ENCODE results near the gene DSTYK.
"Not testable (repeated sequence)": the region's sequence is repeated elsewhere in the genome, so short reads cannot be mapped to it uniquely, and the experiment has no call there.

DSTYK gene

DNA sequence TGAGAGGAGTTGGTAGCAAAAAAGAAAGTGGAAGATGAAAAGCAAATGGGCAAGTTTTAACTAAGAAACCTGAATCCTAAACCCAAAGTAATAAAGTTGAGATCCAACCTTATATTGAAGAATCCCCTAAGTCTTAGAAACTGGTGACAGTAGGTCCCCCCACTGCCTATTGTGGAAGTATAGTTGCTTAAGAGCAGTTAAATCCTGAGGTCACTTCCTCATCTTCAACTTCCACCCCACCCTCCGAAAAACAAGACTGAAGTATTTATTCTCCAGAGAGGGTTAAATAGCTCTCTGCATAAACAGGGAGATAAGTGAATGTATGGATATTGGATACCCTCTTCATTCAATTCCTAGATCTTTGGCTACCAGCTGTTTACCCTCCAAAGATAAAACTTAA lies 3.3 kb upstream of the DSTYK start:
- no peak for DNase-seq (ENCODE audit: low spot score)

DNA sequence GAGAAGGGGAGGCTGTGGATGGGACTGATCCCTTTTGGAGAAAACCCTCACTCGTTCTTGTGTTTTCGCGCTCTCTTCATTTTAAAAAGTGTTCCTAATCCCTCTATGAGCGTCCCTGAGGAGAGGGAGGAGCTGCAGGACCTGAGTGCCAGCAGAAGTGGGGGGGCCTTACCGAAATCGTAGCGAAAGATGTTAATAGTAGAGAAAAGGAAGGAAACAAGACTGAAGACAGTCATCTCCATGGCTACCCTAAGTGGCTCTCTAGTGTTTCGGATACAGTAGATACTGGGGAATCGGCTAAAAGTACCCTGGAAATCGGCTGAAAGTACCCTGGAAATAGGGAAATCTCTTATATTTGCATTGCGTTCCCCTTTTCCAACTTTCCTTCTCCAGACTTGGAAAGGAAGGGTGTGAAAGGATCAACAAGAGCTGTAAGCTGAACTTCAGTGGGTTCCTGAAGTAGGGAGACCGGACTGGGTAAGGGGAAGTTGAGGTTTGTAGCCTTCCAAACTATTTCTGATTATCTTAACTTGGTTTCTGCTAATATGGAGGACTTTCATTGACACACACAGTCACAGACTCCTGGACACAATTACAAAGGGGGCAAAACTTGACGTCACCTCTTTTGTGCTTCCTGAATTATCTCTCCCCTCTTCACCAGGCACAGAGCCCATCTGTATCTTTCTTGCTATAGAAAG lies 486 bp upstream of the DSTYK start:
- DNase-seq (ENCODE audit: low spot score): no peak

GRCh38 chr1:205210756-205211168 lies 740 bp downstream of the DSTYK start:
- DNase-seq (ENCODE audit: low spot score): no peak

- DNase-seq (ENCODE audit: low spot score): no peak
These were observed 2.7 kb downstream of the DSTYK start for GRCh38 chr1:205208811-205209210.

DNA sequence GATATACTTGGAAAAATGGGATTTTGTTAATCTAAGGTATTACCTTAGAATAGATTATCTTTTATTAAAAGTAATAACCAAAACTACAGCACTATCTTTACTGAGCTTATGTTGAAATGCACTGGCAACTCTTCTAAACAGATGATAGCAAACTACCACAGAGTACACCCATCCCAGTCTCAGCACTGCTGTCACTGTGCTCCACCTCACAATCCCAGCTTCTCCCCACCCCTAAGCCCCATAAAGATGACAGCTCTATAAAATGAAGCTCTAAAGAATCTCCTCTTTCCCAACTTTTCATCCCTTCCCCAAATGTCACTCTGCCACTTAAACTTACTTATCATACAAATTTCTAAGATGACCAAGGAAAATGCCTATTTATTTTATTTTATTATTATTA lies 6.4 kb downstream of the DSTYK start:
- DNase-seq (ENCODE audit: low spot score): no peak

DNA sequence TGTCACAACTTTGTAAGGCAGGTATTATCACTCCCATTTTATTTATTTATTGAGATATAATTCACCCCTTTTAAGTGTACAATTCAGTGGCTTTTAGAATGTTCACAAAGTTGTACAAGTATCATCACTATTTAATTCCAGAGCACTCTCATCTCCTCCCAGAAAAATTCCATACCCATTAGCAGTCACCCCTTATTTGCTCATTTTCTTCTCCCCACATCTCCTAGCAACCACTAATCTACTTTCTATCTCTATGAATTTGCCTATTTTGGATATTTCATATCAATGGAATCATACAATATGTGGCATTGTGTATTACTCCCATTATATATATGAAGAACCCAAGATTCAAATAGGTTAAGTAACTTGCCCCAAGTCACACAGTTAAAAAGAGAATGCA lies 7.0 kb downstream of the DSTYK start:
- DNase-seq (ENCODE audit: low spot score): no peak

- no peak for DNase-seq (ENCODE audit: low spot score)
These were observed 11.6 kb downstream of the DSTYK start for GRCh38 chr1:205199931-205200299.

DNA sequence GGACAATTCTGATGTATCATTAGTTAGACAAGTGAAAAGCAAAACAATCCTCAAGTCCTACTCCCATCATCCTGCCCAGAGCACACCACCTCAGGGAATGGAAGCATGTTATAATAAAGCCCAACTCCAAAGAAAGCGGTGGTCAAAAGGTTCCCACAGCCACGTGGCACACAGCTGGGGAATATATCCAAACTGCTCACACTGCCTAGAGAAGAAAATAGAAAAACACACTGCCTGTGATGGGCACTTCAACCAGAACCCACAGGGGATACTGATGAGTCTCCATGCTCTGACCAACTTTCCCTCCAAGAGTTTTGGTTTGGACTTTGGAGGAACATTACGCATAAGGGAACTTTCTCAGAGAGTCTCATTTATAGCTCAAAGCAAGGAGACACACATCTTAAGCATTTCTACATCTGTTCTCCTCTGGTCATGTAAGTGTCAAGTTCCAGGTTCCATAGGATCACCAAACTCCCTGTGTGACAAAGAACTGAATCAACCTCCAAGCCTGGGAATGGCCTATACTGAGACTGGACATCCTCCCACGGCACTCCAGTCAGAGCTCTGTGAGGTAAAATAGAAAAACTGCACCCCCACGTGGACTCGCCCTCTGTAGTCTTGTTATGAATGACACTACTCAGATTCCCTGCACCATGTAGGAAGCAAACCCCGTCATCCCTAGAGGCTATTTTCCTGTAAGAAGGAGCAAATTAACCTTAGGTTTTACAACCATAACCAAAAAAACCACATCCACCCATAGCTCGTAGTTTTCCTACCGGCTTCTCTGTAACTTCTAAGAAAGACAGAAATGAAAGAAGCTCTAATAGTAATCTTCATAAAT lies 12.2 kb downstream of the DSTYK start:
- peak; percentile 91 for DNase-seq (ENCODE audit: low spot score)

DNA sequence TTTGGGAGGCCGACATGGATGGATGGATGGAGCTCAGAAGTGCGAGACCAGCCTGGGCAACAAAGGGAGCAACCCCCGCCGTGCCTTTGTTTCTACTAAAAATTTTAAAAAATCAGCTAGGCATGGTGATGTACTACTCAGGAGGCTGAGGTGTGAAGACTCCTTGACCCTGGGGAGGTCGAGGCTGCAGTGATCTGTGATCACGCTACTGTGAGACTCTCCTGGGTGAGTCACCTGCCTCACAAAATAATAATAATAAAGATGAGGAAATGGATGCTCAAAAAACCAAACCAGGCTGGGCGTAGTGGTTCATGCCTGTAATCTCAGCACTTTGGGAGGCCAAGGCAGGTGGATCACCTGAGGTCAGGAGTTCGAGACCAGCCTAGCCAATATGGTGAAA lies 19.2 kb downstream of the DSTYK start:
- DNase-seq (ENCODE audit: low spot score): no peak

DNA sequence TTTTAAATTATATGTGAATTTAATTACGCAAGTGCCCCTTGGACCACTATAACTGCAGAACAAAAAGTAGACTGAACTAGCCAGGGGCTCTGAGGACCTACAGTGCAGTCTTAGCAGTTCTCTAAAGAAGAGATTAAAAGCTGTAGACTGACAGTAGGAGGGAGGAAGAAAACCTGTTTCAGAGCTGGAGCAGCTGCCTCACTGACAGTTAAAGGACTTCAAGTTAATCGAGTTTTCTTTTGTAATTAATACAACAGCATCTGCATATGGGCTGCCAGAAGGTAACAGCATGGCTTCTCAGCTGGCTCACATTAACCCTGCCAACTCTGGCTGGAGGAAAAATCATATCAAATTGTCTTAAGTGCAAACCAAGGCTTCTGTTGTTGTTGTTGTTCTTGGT lies 19.9 kb downstream of the DSTYK start:
- no peak for DNase-seq (ENCODE audit: low spot score)

GRCh38 chr1:205190845-205191577 lies 20.5 kb downstream of the DSTYK start:
- DNase-seq (ENCODE audit: low spot score): no peak

DNA sequence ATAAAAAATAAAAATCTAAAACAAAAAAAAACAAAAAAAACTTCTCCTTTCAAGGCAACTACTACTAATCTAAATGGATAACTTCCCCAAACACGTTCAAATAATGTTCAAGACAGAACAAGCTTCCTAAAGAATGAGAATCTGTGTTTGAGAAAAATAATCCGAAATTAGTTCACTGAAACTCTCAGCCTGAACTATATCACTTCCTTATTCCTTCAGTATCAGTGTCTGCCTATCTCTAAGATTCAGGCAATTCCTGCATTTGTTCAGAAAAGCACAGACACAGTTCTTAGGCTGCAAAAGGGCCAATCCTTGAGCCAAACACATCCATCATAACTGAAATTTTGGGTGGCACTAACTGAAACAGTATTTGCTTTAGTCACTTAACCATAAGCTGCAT lies 22.4 kb downstream of the DSTYK start:
- DNase-seq (ENCODE audit: low spot score): no peak

- no peak for DNase-seq (ENCODE audit: low spot score)
These were observed 22.9 kb downstream of the DSTYK start for GRCh38 chr1:205188596-205188995.

- DNase-seq (ENCODE audit: low spot score): no peak
These were observed 23.4 kb downstream of the DSTYK start for GRCh38 chr1:205188098-205188497.

DNA sequence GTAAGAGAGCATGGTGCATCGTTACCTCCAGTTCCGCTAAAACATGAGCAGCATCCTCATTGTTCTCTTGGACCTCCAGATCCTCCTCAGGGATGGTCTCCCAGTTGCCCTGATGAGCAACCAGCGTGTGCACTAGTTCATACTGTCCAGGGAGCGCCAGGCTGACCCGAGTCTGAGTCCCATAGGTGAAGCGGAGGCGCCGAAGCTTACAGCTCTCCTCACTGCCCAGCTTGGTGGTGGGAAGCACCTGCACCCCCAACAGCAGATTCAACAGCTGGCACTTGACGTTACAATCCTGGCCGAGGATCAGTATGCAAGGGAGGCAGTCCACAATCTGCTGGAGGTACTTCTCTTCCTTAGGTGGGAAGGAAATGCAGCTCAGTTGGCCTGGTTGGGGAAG lies 24.1 kb downstream of the DSTYK start:
- DNase-seq (ENCODE audit: low spot score): no peak

DNA sequence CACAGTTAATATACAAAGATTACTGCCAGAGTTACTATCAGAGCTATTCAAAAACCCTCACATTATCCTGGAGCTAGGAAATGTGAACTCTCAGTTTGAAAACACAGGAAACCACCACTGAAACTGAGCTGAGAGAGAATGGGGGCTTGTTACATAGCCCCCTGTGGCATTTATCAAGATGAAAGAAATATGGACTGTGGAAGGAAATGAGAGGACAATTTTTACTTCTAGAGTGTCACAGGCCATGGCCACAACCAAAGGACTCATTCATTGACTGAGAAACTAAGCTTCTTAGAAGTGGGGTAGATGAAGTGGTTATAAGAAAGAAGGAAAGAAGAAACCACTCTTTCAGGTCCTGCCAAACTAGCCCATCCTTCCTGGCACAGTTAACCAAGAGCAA lies 25.3 kb downstream of the DSTYK start:
- peak; percentile 13 for DNase-seq (ENCODE audit: low spot score)

DNA sequence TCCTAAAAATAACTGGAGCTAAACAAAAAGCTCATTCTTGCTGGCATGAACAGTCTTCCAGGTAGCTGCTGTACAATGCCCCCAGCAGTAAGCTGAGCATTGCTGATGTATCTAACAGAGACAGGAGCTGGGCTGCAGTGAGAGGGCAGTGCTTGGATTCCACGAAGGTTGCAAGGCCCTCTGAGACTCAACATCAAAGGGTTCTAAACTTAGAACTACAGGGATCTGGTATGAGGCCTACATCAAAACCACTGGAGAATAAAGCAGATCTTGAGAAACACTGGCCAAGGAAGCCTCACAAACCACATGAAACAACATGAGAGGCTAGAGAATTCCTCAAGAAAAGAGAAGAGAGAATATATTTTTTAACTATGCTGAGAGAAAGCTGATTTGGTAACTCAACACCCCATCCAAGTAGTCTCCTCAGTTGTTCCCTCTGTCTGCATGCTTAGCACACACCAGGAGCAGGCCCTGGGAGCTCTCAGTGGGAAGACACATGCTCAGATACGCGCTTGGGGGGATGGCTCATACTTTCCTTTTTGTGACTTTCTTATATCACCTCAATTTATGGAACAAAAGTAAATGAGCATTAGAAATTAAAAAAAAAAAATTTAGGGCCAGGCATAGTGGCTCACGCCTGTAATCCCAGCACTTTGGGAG lies 27.7 kb downstream of the DSTYK start:
- DNase-seq (ENCODE audit: low spot score): peak; percentile 70

DNA sequence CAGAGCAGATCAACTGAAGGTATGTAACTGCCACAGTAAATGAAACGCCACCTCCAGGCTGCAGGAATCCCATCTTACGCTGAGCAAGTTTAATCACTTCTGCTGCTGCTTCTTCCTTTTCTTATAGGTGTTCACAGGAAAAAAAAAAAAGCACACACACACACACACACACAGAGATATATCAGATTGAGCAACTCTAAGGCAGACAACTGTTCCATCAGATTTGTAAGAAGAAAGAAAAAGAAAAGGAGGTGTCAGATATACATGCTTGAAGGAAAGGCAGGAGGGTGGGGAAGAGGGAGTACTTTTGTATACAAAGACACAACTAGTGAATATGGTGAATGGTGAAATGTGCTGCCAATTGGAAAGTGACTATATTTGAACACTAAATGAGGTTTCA lies 28.6 kb downstream of the DSTYK start:
- no peak for DNase-seq (ENCODE audit: low spot score)

DNA sequence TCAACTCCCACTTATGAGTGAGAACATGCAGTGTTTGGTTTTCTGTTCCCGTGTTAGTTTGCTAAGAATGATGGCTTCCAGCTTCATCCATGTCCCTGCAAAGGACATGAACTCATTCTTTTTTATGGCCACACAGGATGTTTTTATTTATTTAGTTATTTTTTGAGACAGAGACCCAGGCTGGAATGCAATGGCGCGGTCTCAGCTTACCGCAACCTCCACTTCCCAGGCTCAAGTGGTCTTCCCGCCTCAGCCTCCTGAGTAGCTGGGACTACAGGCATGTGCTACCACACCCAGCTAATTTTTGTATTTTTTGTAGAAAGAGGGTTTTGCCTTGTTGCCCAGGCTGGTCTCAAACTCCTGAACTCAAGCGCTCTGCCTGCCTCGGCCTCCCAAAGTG lies 31.2 kb downstream of the DSTYK start:
- DNase-seq (ENCODE audit: low spot score): not testable (repeated sequence)

GRCh38 chr1:205179842-205180241 lies 31.7 kb downstream of the DSTYK start:
- no peak for DNase-seq (ENCODE audit: low spot score)

DNA sequence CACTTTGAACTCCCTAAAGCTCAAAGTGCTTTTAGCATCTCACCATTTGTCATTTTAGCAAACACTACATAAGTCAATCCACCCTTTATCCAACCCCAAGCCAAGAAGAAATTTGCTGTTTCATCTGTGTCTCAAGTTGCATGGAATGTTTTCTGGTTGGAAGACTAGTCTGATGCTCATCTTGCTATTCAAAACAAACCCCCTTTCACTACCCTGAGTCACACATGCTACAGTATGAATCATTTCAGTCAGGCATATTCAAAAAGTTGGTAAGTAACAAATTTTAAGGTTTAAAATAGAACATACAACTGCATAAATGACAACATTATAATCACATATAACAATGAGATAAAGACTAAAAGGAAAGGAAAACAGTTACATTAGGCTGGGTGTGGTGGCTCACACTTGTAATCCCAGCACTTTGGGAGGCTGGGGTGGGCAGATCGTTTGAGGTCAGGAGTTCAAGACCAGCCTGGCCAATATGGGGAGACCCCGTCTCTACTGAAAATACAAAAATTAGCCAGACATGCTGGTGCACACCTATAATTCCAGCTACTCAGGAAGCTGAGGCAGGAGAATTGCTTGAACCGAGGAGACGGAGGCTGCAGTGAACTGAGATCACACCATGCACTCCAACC lies 38.7 kb downstream of the DSTYK start:
- peak; percentile 90 for DNase-seq (ENCODE audit: low spot score)

GRCh38 chr1:205171369-205171768 lies 40.1 kb downstream of the DSTYK start:
- DNase-seq (ENCODE audit: low spot score): no peak

Measured in COLO829 (cell line).